GM12873 (cell line): Measurements from ENCODE around the gene GRID1.

Source experiments
- CTCF ChIP-seq: IDR thresholded peaks from 2 replicates; pipeline ENCODE4 v1.5.1; 2012; ENCODE audit warnings: low read depth, mild to moderate bottlenecking, moderate library complexity, low read length, control low read depth; ENCODE audit not compliant: insufficient read depth; ENCODE audit errors: missing control alignments

Gene GRID1

GRCh38 chr10:86247588-86247987 is 119.0 kb downstream of the GRID1 start:
- TF ChIP-seq CTCF, result no peak

GRCh38 chr10:86247073-86247472 is 119.5 kb downstream of the GRID1 start:
- no peak for TF ChIP-seq CTCF

GRCh38 chr10:86246279-86246940 is 120.2 kb downstream of the GRID1 start:
- no peak for TF ChIP-seq CTCF

GRCh38 chr10:86245015-86245394 is 121.6 kb downstream of the GRID1 start:
- no peak for TF ChIP-seq CTCF

- TF ChIP-seq CTCF, result no peak
Observed at GRCh38 chr10:86244297-86245014, 122.1 kb downstream of the GRID1 start.

- no peak for TF ChIP-seq CTCF
Observed at GRCh38 chr10:86243651-86244155, 122.9 kb downstream of the GRID1 start.

- no peak for TF ChIP-seq CTCF
Observed at GRCh38 chr10:86242761-86243160, 123.8 kb downstream of the GRID1 start.
